HG03135 (cell line): Measurements from ENCODE around the gene LRP11.
"Not testable (repeated sequence)": the region's sequence is repeated elsewhere in the genome, so short reads cannot be mapped to it uniquely, and the experiment has no call there.

Experiments used
- ATAC-seq: cut with Tn5 transposase; IDR thresholded peaks from one replicate; pipeline ENCODE4 v1.9.1; 2021; ENCODE audit warnings: mild to moderate bottlenecking, moderate library complexity; ENCODE audit not compliant: unreplicated experiment

LRP11 gene

GRCh38 chr6:149851461-149852110, 12.6 kb downstream of the LRP11 start:
- no peak for ATAC-seq

DNA sequence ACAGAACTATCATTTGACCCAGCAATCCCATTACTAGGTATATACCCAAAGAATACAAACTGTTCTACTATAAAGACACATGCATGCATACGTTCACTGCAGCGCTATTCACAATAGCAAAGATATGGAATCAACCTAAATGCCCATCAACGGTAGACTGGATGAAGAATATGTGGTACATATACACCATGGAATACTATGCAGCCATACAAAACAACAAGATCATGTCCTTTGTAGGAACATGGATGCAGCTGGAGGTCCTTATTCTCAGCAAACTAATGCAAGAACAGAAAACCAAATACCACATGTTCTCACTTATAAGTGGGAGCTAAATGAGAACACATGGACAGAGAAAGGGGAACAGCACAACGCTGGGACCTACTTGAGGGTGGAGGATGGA, 15.8 kb downstream of the LRP11 start:
- ATAC-seq = not testable (repeated sequence)

DNA sequence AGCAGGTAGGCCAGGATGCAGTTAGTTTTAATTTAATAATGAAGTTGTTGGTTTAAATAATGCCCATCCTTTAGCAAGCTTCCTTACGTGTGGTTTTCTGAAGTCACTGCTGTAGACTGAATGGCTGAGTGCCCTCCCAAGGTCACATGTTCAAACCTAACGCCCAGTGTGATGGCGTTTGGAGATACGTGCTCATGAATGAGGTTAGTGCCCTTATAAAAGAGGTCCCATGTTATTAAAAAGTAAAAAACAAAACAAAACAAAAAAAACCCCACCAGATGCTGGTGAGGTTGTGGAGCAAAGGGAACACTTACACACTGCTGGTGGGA, 16.3 kb downstream of the LRP11 start:
- ATAC-seq = no peak

- no peak for ATAC-seq
Observed at GRCh38 chr6:149846321-149846720, 17.8 kb downstream of the LRP11 start.

DNA sequence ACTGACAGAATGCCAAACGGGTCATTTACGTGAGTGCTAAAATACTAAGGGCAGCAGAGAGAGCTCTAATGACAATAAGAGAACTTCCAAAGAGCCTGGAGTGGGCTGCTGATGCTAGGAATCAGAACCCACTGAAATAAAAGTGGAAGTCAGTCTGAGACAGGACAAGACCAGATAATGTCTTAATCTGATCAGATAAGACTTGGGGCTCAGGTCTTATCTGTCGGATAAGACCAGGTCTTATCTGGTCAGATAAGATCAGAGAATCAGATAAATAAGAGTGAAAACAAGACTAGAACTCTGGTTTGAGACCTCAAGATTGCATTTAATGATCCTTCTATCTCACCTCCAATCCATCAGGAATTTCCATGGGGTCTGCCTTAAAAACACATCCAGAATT, 18.6 kb downstream of the LRP11 start:
- no peak for ATAC-seq

DNA sequence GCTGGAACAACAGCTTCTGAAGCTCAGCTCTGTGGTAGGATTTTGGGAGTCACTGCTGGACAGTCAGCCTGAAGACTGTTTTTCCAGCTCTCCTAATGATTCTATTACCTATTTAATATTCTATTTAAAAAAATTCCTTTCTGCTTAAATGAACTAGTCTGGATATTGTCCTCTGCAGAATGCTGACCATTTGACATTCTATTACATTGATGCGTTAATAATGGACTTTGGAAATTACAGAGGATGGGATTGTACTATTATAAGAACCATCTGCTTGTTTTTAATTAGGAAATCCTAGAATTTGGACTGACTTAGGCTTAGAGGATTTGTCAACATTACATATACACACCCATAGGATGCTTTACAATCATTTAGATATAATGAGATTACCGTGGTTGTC, 19.7 kb downstream of the LRP11 start:
- no peak for ATAC-seq

GRCh38 chr6:149844036-149844435, 20.1 kb downstream of the LRP11 start:
- ATAC-seq = not testable (repeated sequence)

DNA sequence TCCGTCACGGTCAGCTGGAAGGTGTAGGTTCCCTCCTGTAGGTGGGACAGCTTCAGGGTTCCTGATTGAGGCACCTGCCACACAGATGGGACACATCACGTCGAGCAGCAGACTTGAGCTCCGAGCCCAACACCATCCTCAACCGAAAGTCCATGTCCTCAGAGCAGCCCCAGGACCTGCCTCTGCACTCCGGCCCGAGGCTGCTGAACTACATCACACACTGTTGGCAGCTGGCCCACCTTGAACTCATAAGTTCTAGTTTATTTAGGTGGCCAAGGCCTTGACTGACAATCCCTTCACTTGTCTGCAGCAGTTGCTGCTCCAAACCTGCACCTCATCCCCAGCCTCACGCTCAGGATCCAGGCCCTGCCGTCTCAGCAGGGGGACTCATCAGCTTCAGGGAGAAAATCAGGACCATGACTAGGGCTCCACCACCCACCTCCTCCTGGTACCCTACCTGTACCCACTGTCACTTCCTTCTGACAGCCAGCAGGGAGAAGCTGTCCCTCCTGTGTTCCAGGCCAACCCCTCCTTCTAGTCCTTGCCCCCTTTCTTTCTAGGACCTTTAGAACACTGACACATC, 21.0 kb downstream of the LRP11 start:
- ATAC-seq = no peak

DNA sequence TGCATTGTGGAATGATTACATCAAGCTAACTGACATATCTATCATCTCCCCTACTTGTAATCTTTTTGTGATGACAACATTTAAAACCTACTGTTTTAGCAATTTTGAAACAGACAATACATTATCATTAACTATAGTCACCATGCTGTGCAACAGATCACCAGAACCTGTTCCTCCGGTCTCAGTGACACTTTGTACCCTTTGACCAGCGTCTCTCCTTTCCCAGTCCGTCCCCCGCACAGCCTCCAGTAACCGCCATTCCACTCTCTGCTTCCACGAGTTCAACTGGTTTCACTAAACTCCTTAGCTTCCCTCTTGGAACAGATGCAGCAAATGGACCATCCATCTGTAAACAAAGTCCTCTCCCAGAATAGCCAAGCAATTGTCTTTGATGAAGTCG, 21.8 kb downstream of the LRP11 start:
- no peak for ATAC-seq

DNA sequence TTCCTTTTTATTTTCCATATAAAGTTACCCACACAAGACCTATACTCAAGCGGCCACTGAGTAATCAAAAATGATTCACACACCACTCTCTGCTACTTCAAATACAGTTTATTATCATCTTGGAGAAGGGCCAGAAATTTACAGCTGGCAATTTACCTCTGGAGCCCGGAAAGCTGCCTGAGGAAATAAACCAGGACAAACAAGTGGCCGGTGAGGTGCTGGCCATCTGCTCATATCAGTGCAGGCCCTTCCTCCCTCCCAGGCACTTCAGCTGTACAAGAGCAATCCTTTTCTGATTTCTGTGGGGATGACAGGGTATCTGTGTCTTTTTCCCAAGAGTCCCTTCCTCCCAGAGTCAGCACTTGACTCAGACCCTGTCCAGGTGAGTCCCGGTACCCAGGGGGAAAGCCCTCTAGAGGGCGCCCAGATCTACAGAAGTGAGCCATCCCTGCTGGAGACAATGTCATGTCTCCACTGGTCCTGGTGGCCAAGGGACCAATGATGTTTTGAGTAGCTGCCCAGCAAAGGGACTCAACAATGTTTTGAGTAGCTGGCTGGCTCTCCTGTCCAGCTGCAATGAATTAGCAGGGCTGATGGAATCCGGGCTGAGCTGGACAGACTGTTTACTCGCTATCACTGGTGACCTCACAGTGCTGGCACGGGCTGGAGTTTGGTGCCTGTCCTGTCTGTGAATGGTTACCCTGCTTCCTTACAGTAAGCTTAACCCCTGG, 23.6 kb downstream of the LRP11 start:
- ATAC-seq = no peak

GRCh38 chr6:149834513-149835481, 29.4 kb downstream of the LRP11 start:
- no peak for ATAC-seq

GRCh38 chr6:149833651-149834050, 30.5 kb downstream of the LRP11 start:
- no peak for ATAC-seq

DNA sequence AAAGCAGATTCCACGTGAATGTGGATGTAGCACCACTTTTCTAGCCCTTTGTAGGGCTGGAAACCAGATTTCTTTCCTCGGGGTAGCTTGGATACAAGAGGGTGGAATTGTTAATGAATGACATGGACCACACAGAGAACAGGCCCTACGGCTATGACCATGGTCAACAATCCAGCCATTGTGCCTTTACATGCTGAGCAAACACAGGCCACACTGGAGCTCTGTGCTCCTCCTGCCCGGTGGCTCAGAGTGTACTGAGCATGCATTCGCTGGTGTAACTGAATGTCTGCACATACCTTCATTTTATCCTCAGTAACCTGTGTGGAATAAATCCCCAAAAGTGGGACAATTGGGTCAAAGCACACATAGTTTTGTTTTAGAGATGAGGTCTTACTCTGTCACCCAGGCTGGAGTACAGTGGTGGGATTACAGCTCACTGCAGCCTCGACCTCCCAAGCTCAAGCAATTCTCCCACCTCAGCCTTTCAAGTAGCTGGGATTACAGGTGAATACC, 32.8 kb downstream of the LRP11 start:
- ATAC-seq = no peak

GRCh38 chr6:149830731-149831307, 33.3 kb downstream of the LRP11 start:
- no peak for ATAC-seq

GRCh38 chr6:149825292-149825691, 38.9 kb downstream of the LRP11 start:
- no peak for ATAC-seq

DNA sequence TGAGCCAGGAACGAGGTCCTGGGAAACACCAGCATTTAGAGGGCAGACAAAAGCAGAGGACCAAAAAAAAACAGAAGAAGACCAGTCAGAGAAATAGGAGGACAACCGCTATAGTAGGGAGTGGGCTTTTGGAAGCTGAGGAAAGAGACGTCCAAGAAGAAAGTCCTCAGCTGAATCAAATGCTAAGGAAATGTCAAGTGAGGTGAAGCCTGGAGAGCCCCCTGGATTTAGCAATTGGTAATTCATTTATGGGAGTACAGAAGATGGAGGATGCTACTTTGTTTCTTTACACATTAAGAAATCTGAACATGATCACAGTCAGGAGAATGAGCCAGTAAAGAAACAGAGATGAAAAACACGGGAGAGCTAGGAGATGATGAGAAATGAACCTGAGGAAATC, 41.1 kb downstream of the LRP11 start:
- no peak for ATAC-seq

GRCh38 chr6:149821492-149821891, 42.7 kb downstream of the LRP11 start:
- no peak for ATAC-seq

- ATAC-seq = no peak
Observed at GRCh38 chr6:149820506-149820905, 43.7 kb downstream of the LRP11 start.

GRCh38 chr6:149815788-149816187, 48.4 kb downstream of the LRP11 start:
- ATAC-seq = no peak

DNA sequence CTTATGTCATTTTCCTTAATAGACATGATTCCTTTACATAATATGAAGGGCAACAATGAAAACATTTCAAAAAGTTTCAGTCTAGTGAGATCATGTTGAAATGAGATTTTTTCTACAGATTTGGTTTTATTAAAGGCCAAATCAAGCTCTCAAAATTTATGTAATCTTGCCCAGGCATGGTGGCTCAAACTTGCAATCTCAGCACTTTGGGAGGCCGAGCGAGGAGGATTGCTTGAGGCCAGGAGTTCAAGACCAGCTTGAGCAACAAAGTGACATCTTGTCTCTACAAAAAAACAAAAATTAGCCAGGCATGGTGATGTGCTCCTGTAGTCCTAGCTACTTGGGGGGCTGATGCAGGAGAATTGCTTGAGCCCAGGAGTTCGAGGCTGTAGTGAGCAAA, 50.8 kb downstream of the LRP11 start:
- no peak for ATAC-seq

GRCh38 chr6:149809798-149810197, 54.4 kb downstream of the LRP11 start:
- no peak for ATAC-seq
